Vagina (tissue), 2 donors: Measurements from ENCODE around the gene GLT6D1.

ENCODE experiments used
- CTCF ChIP-seq, 3 experiments: fragments of 450-650 bp in 2 of 3; fragments of 200-600 bp in 1 of 3; sonication (generic) in 1 of 3; IDR thresholded peaks; one replicate each; pipeline ENCODE4 v1.5.1; 2017 to 2019; ENCODE audit warnings: antibody characterized with exemption in 3 of 3, mild to moderate bottlenecking in 2 of 3, moderate library complexity in 2 of 3
- POLR2A ChIP-seq, 2 donors: fragments of 450-650 bp; IDR thresholded peaks; one replicate each; pipeline ENCODE4 v1.6.1; 2017; ENCODE audit warnings: antibody characterized with exemption in 2 of 2, mild to moderate bottlenecking in 2 of 2, moderate library complexity in 2 of 2
- POLR2AphosphoS5 ChIP-seq, 2 donors: sonication (generic); formaldehyde crosslinking; IDR thresholded peaks; one replicate each; pipeline ENCODE4 v1.9.0; 2017; ENCODE audit warnings: antibody characterized with exemption in 2 of 2, mild to moderate bottlenecking in 2 of 2, low read depth in 1 of 2; ENCODE audit not compliant: insufficient read depth in 1 of 2

DNA sequence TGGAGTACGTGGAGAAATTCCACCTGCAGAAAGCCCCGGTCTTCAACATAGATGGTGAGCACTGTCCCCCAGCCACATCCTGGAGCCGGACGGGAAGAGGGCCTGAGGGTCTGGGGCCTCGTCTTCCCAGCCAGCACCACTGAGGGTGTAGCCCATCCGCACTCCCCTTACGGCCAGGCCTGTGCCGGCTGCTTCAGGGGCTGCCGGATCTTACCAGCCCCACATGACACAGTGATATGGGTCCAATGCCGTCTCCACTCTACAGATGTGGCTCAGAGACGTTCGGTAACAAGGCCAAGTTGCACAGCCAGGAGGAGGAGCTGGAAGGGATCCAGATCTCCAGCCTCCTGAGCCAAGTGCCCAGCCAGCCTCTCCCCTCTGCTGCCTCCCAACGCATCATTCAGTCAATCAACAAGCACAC, 21.3 kb downstream of the GLT6D1 start:
- TF ChIP-seq CTCF (IDR thresholded peaks at IDR 0.05) (no peak), POLR2A (IDR thresholded peaks at IDR 0.05) (no peak), POLR2AphosphoS5 (IDR thresholded peaks at IDR 0.05; ENCODE audit: insufficient read depth in 1 of 2, low read depth in 1 of 2) (no peak)
